IgD-negative memory B cell (primary cell): Measurements from ENCODE around the gene PRSS57. TPM values are rescaled to one million over a fixed set of nuclear protein-coding genes. Genes with fewer than 3 reads are reported as not detected.

Experiments used
- polyA plus RNA-seq: library from polyadenylated mRNA; unstranded; fragments of 300-500 nt; fragmentation: Illumina TruSeq; gene quantifications from one replicate; pipeline ENCODE4 v1.2.3, GENCODE V29; 2021

Gene PRSS57
- polyA plus RNA-seq, 1 donor from 2014 or later: not detected

Other genes starting within 250 kb of the PRSS57 start
- not detected for gene SHC2, start 234.4 kb downstream of the PRSS57 start, polyA plus RNA-seq
- 0.36 TPM for gene MADCAM1, start 199.0 kb downstream of the PRSS57 start, polyA plus RNA-seq
- gene TPGS1, start 188.0 kb downstream of the PRSS57 start, polyA plus RNA-seq: 13.8 TPM
- 20.1 TPM for gene CDC34, start 163.7 kb downstream of the PRSS57 start, polyA plus RNA-seq
- 15.8 TPM for gene GZMM, start 151.4 kb downstream of the PRSS57 start, polyA plus RNA-seq
- gene BSG, start 122.9 kb downstream of the PRSS57 start, polyA plus RNA-seq: 287 TPM
- gene HCN2, start 105.6 kb downstream of the PRSS57 start, polyA plus RNA-seq: not detected
- gene POLRMT, start 61.9 kb downstream of the PRSS57 start, polyA plus RNA-seq: 41.9 TPM
- not detected for gene FGF22, start 55.6 kb downstream of the PRSS57 start, polyA plus RNA-seq
- gene RNF126, start 32.2 kb downstream of the PRSS57 start, polyA plus RNA-seq: 108 TPM
- 1.7 TPM for gene FSTL3, start 19.1 kb downstream of the PRSS57 start, polyA plus RNA-seq
- gene PALM, start 13.5 kb upstream of the PRSS57 start, polyA plus RNA-seq: not detected
- not detected for gene MISP, start 55.7 kb upstream of the PRSS57 start, polyA plus RNA-seq
- gene PTBP1, start 102.0 kb upstream of the PRSS57 start, polyA plus RNA-seq: 163 TPM
- not detected for gene PLPPR3, start 126.5 kb upstream of the PRSS57 start, polyA plus RNA-seq
- gene AZU1, start 132.4 kb upstream of the PRSS57 start, polyA plus RNA-seq: not detected
- gene PRTN3, start 145.5 kb upstream of the PRSS57 start, polyA plus RNA-seq: not detected
- not detected for gene ELANE, start 156.9 kb upstream of the PRSS57 start, polyA plus RNA-seq
- 6.3 TPM for gene CFD, start 164.2 kb upstream of the PRSS57 start, polyA plus RNA-seq
- gene MED16, start 197.7 kb upstream of the PRSS57 start, polyA plus RNA-seq: 138 TPM
- not detected for gene RNU6-9, start 198.0 kb upstream of the PRSS57 start, polyA plus RNA-seq
- gene R3HDM4, start 217.8 kb upstream of the PRSS57 start, polyA plus RNA-seq: 322 TPM
- 3.9 TPM for gene KISS1R, start 221.9 kb upstream of the PRSS57 start, polyA plus RNA-seq
- 4.2 TPM for gene ARID3A, start 230.6 kb upstream of the PRSS57 start, polyA plus RNA-seq